Articular chondrocyte of knee joint (primary cell): Measurements from ENCODE around the gene WSB2. TPM values are rescaled to one million over a fixed set of nuclear protein-coding genes. Genes with fewer than 3 reads are reported as not detected.

Source experiments
- small RNA-seq: library from RNA; depleted of rRNA; stranded (forward); fragments of <200 nt; gene quantifications from one replicate; pipeline ENCODE3, GENCODE V24; 2012
- total RNA-seq: library from RNA; depleted of rRNA; stranded (reverse); fragments of >200 nt; gene quantifications from 2 replicates; pipeline ENCODE4 v1.2.3, GENCODE V29; 2012

WSB2 gene
- total RNA-seq, result 93.8 and 98.9 TPM in 2 replicates

GRCh38 chr12:118061011-118061872, at the start of gene WSB2:
Gene WSB2, minus strand, starts transcription at chr12:118061179. Its CDS starts 131 bp downstream, at chr12:118061048.

GRCh38 chr12:118103601-118104382, 42.8 kb upstream of the WSB2 start, which contains the start of gene VSIG10:
Gene VSIG10, minus strand, starts transcription at chr12:118104011. Its CDS starts 340 bp downstream, at chr12:118103671.

DNA sequence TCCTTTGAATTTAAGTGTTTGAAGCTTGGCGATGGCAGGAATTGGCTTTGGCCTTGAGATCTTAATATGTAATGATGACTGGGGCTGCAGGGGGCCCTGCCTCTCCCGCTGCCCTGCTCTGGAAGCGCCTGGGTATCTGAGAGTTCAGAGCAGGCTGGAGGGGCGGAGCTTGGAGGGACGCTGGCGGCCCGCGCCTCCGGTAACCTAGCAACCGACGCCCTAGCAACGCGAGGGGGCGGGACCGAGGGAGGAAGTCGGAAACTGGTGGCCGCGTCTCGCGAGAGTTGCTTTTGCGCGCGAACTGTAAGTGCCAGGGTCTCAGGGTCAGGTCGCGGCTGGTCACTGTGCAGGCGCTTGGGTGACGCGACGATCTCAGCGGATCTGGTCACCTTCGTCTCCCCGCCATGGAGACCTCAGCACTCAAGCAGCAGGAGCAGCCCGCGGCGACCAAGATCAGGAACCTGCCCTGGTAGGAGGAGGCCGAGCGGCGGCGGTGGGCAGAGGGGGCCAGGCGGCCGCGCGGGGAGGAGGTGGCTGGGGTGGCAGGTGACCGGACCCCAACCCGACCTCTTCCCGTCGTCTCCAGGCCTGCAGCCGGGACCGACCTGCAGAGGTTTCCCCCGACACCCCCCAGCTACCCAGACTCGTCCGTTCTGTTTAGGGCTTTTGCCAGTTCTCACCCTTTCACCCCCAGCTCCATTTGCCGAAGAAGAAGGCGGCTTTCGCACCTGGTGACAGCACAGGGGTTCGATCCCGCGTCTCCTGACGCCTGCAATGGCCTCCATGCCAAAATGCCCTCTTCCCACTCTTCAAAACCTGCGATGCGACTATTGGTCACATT, 44.3 kb downstream of the WSB2 start, which contains the start of gene RFC5:
RFC5 (plus strand) TSS at position 280 of the 841 bp plus-strand sequence; CDS start at position 405, 125 bp downstream.

Small RNAs within 50 kb of the gene (small RNA-seq; reads per million reads assigned to genes)
- gene AC131159.1, result not detected

Other genes with a start within 250 kb of the WSB2 start
- gene KSR2, start 92.2 kb downstream of the WSB2 start, total RNA-seq, result 0.11 TPM in 1 of 2 replicates, not detected in the other
- gene RFC5, start 44.5 kb downstream of the WSB2 start, total RNA-seq, result 9.8 and 10.8 TPM in 2 replicates
- 26.9 and 27.1 TPM in 2 replicates for gene VSIG10, start 42.8 kb upstream of the WSB2 start, total RNA-seq
- 188 and 190 TPM in 2 replicates for gene PEBP1, start 74.9 kb upstream of the WSB2 start, total RNA-seq